Measurements from ENCODE around the gene PCYT2.

PCYT2 gene

GRCh38 chr17:81869221-81870130 lies 41.7 kb downstream of the PCYT2 start:
- DNase-seq (ENCODE audit: low read depth) = peak; percentile 51

GRCh38 chr17:81868674-81869220 lies 42.5 kb downstream of the PCYT2 start:
- DNase-seq (ENCODE audit: low read depth) = peak; percentile 15

GRCh38 chr17:81867991-81868673 lies 43.1 kb downstream of the PCYT2 start:
- DNase-seq (ENCODE audit: low read depth) = no peak

- DNase-seq (ENCODE audit: low read depth) = no peak
Measured at GRCh38 chr17:81867170-81867990, 43.8 kb downstream of the PCYT2 start.

- DNase-seq (ENCODE audit: low read depth) = peak; percentile 15
Measured at GRCh38 chr17:81866440-81867169, 44.6 kb downstream of the PCYT2 start.

GRCh38 chr17:81865733-81866439 lies 45.3 kb downstream of the PCYT2 start:
- DNase-seq (ENCODE audit: low read depth) = no peak

GRCh38 chr17:81865358-81865732 lies 45.9 kb downstream of the PCYT2 start:
- DNase-seq (ENCODE audit: low read depth) = no peak

- DNase-seq (ENCODE audit: low read depth) = no peak
Measured at GRCh38 chr17:81863833-81864768, 47.1 kb downstream of the PCYT2 start.

GRCh38 chr17:81863123-81863675 lies 48.0 kb downstream of the PCYT2 start:
- DNase-seq (ENCODE audit: low read depth) = no peak

GRCh38 chr17:81860756-81861568 lies 50.2 kb downstream of the PCYT2 start:
- peak; percentile 99 for DNase-seq (ENCODE audit: low read depth)

- DNase-seq (ENCODE audit: low read depth) = peak; percentile 96
Measured at GRCh38 chr17:81859906-81860755, 51.1 kb downstream of the PCYT2 start, which contains the start of gene P4HB. Gene P4HB, minus strand, starts transcription at chr17:81860535. Its CDS starts 64 bp downstream, at chr17:81860471.

GRCh38 chr17:81858967-81859905 lies 52.0 kb downstream of the PCYT2 start:
- DNase-seq (ENCODE audit: low read depth) = no peak

GRCh38 chr17:81858170-81858966 lies 52.8 kb downstream of the PCYT2 start:
- no peak for DNase-seq (ENCODE audit: low read depth)

GRCh38 chr17:81854974-81855774 lies 56.0 kb downstream of the PCYT2 start:
- no peak for DNase-seq (ENCODE audit: low read depth)

Data from activated T-cell treated with anti-CD3 and anti-CD28 coated beads for 48 hours (primary cell).